Neural progenitor cell (in vitro differentiated cells): ENCODE results near the gene OR8B12. TPM values are rescaled to one million over a fixed set of nuclear protein-coding genes. Genes with fewer than 3 reads are reported as not detected.

ENCODE experiments used
- DNase-seq: peaks from one replicate; pipeline ENCODE4 v3.0.0-alpha.2; 2016; ENCODE audit warnings: low spot score
- H2AFZ ChIP-seq: fragments of 200-600 bp; sonication (generic); replicated peaks from 2 replicates; pipeline ENCODE4 v1.6.1; 2016; ENCODE audit warnings: antibody characterized with exemption
- H3F3A ChIP-seq: fragments of 200-600 bp; sonication (generic); 2 replicates; pipeline ENCODE4 v1.6.1; 2016; ENCODE audit warnings: antibody characterized with exemption, low read depth
- H3K27ac ChIP-seq: fragments of 200-600 bp; sonication (generic); 2 replicates; pipeline ENCODE4 v1.5.1; 2016; ENCODE audit warnings: mild to moderate bottlenecking
- H3K27me3 ChIP-seq: fragments of 200-600 bp; sonication (generic); 2 replicates; pipeline ENCODE4 v1.6.1; 2016; ENCODE audit warnings: mild to moderate bottlenecking, moderate library complexity
- H3K36me3 ChIP-seq: fragments of 200-600 bp; sonication (generic); 2 replicates; pipeline ENCODE4 v1.5.1; 2016
- H3K4me1 ChIP-seq: fragments of 200-600 bp; sonication (generic); 2 replicates; pipeline ENCODE4 v1.6.1; 2016; ENCODE audit warnings: mixed run types
- H3K4me2 ChIP-seq: fragments of 200-600 bp; sonication (generic); 2 replicates; pipeline ENCODE4 v1.6.1; 2016
- H3K4me3 ChIP-seq: fragments of 200-600 bp; sonication (generic); 2 replicates; pipeline ENCODE4 v1.5.1; 2016
- H3K79me2 ChIP-seq: fragments of 200-600 bp; sonication (generic); 2 replicates; pipeline ENCODE4 v1.6.1; 2016; ENCODE audit warnings: low read depth
- H3K9ac ChIP-seq: fragments of 200-600 bp; sonication (generic); 2 replicates; pipeline ENCODE4 v1.6.1; 2016
- H3K9me3 ChIP-seq: fragments of 200-600 bp; sonication (generic); 2 replicates; pipeline ENCODE4 v1.5.1; 2016; ENCODE audit warnings: low read depth
- H4K20me1 ChIP-seq: fragments of 200-600 bp; sonication (generic); 2 replicates; pipeline ENCODE4 v1.6.1; 2016; ENCODE audit warnings: low read depth
- H3K27ac Mint-ChIP-seq: 3 replicates; pipeline ENCODE4 v1.8.0; 2021; ENCODE audit warnings: mixed read lengths
- H3K27me3 Mint-ChIP-seq: 2 replicates; pipeline ENCODE4 v1.8.0; 2022; ENCODE audit warnings: low read depth, mild to moderate bottlenecking, inconsistent platforms, moderate library complexity, mixed read lengths; ENCODE audit not compliant: insufficient read depth
- H3K36me3 Mint-ChIP-seq: 3 replicates; pipeline ENCODE4 v1.8.0; 2021; ENCODE audit warnings: mixed read lengths
- H3K4me1 Mint-ChIP-seq: 3 replicates; pipeline ENCODE4 v1.8.0; 2021; ENCODE audit warnings: mixed read lengths
- H3K4me3 Mint-ChIP-seq: 3 replicates; pipeline ENCODE4 v1.8.0; 2021; ENCODE audit warnings: mild to moderate bottlenecking, moderate library complexity, mixed read lengths
- H3K9me3 Mint-ChIP-seq: 3 replicates; pipeline ENCODE4 v1.8.0; 2020; ENCODE audit warnings: mixed read lengths
- CTCF ChIP-seq: fragments of 200-600 bp; sonication (generic); IDR thresholded peaks from 2 replicates; pipeline ENCODE4 v1.5.1; 2017; ENCODE audit warnings: antibody characterized with exemption, mild to moderate bottlenecking
- EZH2 ChIP-seq: fragments of 200-600 bp; sonication (generic); IDR thresholded peaks from 2 replicates; pipeline ENCODE4 v1.6.1; 2017; ENCODE audit warnings: antibody characterized with exemption, mild to moderate bottlenecking, moderate library complexity
- EZH2phosphoT487 ChIP-seq: fragments of 200-600 bp; sonication (generic); IDR thresholded peaks from 2 replicates; pipeline ENCODE4 v1.6.1; 2017; ENCODE audit warnings: antibody characterized with exemption
- total RNA-seq: library from RNA; depleted of rRNA; stranded (reverse); fragments of >200 nt; gene quantifications from 2 replicates; pipeline ENCODE4 v1.2.3, GENCODE V29; 2015; ENCODE audit warnings: low replicate concordance

OR8B12 gene
- total RNA-seq, 1 donor from 2014 or later, result not detected

DNA sequence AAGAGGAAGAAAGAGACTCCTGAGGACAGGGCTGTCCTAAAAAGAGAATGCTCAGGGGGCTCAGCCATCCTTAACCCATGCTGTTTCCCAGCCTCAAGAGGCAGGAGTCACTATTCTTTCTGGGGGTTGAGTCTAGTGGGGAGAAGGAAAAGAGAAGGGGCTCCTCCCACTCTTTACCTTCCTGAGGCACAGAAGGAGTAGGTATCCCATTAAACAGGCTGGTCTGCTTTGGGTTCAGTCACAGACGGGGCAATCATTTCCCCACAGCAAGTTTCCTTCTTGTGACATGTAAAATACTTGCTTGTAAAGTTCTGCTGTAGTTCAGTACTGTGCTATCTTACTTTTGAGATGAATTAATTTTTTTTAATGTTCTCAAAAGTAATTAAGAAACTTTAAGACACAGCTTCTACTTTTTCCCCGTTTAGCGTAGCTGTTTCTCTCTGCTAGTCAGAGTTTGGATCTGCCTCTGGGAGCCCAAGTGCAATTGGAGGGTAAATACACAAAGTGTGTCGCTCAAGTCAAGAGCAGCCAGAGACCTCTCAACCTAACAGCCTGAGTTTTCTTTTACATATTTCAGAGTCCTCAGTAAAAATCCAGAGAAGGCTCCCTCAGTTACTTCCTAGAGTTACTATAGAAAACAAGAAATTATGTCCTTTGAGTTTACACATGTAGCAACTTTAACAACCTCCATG is 41.4 kb upstream of the OR8B12 start:
- Histone ChIP-seq H2AFZ (peak overlapping the region; percentile 34), H3K27me3 (no peaks in the 10 kb centered on the region), H3K27ac (no peak overlapping the region), H3K9ac (no peak overlapping the region), H3K4me2 (no peak overlapping the region), H3K4me3 (no peak overlapping the region), H3F3A (peaks cover under 1% of the 10 kb centered on the region), H3K36me3 (no peaks in the 10 kb centered on the region), H3K4me1 (no peaks in the 10 kb centered on the region), H3K79me2 (no peaks in the 10 kb centered on the region), H4K20me1 (no peaks in the 10 kb centered on the region), H3K9me3 (no peaks in the 10 kb centered on the region)
- peaks cover 6% of the 10 kb centered on the region for H3K4me1 Mint-ChIP-seq
- no peak overlapping the region for H3K27ac Mint-ChIP-seq
- H3K36me3 Mint-ChIP-seq, result no peaks in the 10 kb centered on the region
- TF ChIP-seq EZH2phosphoT487, result no peak
- no peak for TF ChIP-seq EZH2
- TF ChIP-seq CTCF, result no peak
- H3K4me3 Mint-ChIP-seq, result no peak overlapping the region
- H3K27me3 Mint-ChIP-seq, result no peaks in the 10 kb centered on the region
- no peak for DNase-seq
- peaks cover 2% of the 10 kb centered on the region for H3K9me3 Mint-ChIP-seq

GRCh38 chr11:124583781-124584180 is 40.3 kb upstream of the OR8B12 start:
- H3K9me3 Mint-ChIP-seq, result no peaks in the 10 kb centered on the region
- no peaks in the 10 kb centered on the region for H4K20me1 ChIP-seq
- no peak overlapping the region for H3K9ac ChIP-seq
- no peaks in the 10 kb centered on the region for H3F3A ChIP-seq
- DNase-seq, result no peak
- TF ChIP-seq EZH2phosphoT487 (no peak), CTCF (no peak), EZH2 (no peak)
- no peak overlapping the region for H3K27ac ChIP-seq
- peaks cover 2% of the 10 kb centered on the region for H3K27me3 Mint-ChIP-seq
- H3K36me3 ChIP-seq, result no peaks in the 10 kb centered on the region
- H3K27ac Mint-ChIP-seq, result no peak overlapping the region
- H3K4me1 ChIP-seq, result peaks cover under 1% of the 10 kb centered on the region
- no peak overlapping the region for H2AFZ ChIP-seq
- peaks cover 6% of the 10 kb centered on the region for H3K4me1 Mint-ChIP-seq
- no peaks in the 10 kb centered on the region for H3K36me3 Mint-ChIP-seq
- H3K4me3 Mint-ChIP-seq, result no peak overlapping the region
- no peak overlapping the region for H3K4me2 ChIP-seq
- H3K27me3 ChIP-seq, result no peaks in the 10 kb centered on the region
- H3K79me2 ChIP-seq, result no peaks in the 10 kb centered on the region
- no peaks in the 10 kb centered on the region for H3K9me3 ChIP-seq
- H3K4me3 ChIP-seq, result no peak overlapping the region

DNA sequence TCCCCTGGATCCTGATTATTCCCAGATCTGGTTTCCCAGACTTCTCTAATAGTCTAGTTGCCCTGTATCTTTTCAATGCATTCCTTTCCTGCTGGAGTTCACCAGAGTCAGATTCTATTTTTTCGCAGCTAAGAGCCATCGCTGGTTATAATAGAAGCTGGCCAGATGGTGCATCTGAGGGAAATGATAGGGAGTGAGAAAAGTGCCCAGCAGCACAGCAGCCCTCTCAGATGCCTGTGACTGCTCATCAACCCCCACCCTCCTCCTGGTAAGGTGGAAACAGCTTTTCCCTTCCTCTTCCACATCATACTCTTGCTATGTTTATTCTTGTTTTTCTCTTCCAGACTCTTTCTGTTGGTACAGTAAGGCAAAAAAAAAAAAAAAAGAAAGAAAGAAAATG is 39.1 kb upstream of the OR8B12 start:
- Histone ChIP-seq H3K27me3 (no peaks in the 10 kb centered on the region), H3F3A (no peaks in the 10 kb centered on the region), H3K4me3 (no peak overlapping the region), H4K20me1 (no peaks in the 10 kb centered on the region), H3K9ac (no peak overlapping the region), H2AFZ (no peak overlapping the region), H3K4me1 (peaks cover 6% of the 10 kb centered on the region), H3K4me2 (no peak overlapping the region), H3K79me2 (no peaks in the 10 kb centered on the region), H3K27ac (no peak overlapping the region), H3K36me3 (no peaks in the 10 kb centered on the region), H3K9me3 (no peaks in the 10 kb centered on the region)
- no peaks in the 10 kb centered on the region for H3K9me3 Mint-ChIP-seq
- no peak overlapping the region for H3K4me3 Mint-ChIP-seq
- H3K27ac Mint-ChIP-seq, result no peak overlapping the region
- TF ChIP-seq CTCF (no peak), EZH2 (no peak), EZH2phosphoT487 (no peak)
- H3K4me1 Mint-ChIP-seq, result peaks cover 6% of the 10 kb centered on the region
- peaks cover 2% of the 10 kb centered on the region for H3K27me3 Mint-ChIP-seq
- H3K36me3 Mint-ChIP-seq, result no peaks in the 10 kb centered on the region
- no peak for DNase-seq
